Astrocyte (in vitro differentiated cells and primary cell): ENCODE data around the gene OR2A12. TPM values are rescaled to one million over a fixed set of nuclear protein-coding genes. Genes with fewer than 3 reads are reported as not detected.

Experiments used
- DNase-seq: peaks from one replicate; pipeline ENCODE4 v3.0.0-alpha.2; 2010; ENCODE audit warnings: low read depth
- FAIRE-seq: peaks from 2 replicates; lab custom pipeline; 2011; peaks lifted over from hg19 to GRCh38; lab: Jason Lieb, UNC
- H2AFZ ChIP-seq: 2 replicates; pipeline ENCODE4 v1.6.0; 2012; ENCODE audit warnings: low read depth, low read length, inconsistent platforms
- H3K27ac ChIP-seq: 2 replicates; pipeline ENCODE4 v1.5.1; 2011; ENCODE audit warnings: low read depth, low read length, inconsistent platforms
- H3K27me3 ChIP-seq: 2 replicates; pipeline ENCODE4 v1.6.0; 2011; ENCODE audit warnings: low read length, inconsistent platforms; ENCODE audit not compliant: insufficient read depth
- H3K36me3 ChIP-seq: 2 replicates; pipeline ENCODE4 v1.5.1; 2011; ENCODE audit warnings: low read length, inconsistent platforms; ENCODE audit not compliant: insufficient read depth
- H3K4me1 ChIP-seq: 2 replicates; pipeline ENCODE4 v1.5.1; 2011; ENCODE audit warnings: low read length, inconsistent platforms; ENCODE audit not compliant: insufficient read depth
- H3K4me2 ChIP-seq: 2 replicates; pipeline ENCODE4 v1.6.0; 2012; ENCODE audit warnings: low read length, inconsistent platforms
- H3K4me3 ChIP-seq: 2 replicates; pipeline ENCODE4 v1.5.1; 2011; ENCODE audit warnings: low read depth, mild to moderate bottlenecking, low read length, inconsistent platforms; ENCODE audit not compliant: insufficient read depth
- H3K79me2 ChIP-seq: 2 replicates; pipeline ENCODE4 v1.6.0; 2012; ENCODE audit warnings: mild to moderate bottlenecking, low read length, inconsistent platforms; ENCODE audit not compliant: insufficient read depth
- H3K9ac ChIP-seq: 2 replicates; pipeline ENCODE4 v1.6.0; 2012; ENCODE audit warnings: mild to moderate bottlenecking, low read length, inconsistent platforms
- H3K9me3 ChIP-seq: 2 replicates; pipeline ENCODE4 v1.5.1; 2012; ENCODE audit warnings: low read depth, mild to moderate bottlenecking, low read length, inconsistent platforms; ENCODE audit not compliant: insufficient read depth
- H4K20me1 ChIP-seq: 2 replicates; pipeline ENCODE4 v1.6.0; 2012; ENCODE audit warnings: low read length, inconsistent platforms; ENCODE audit not compliant: insufficient read depth
- H3K27ac Mint-ChIP-seq: one replicate; pipeline ENCODE4 v1.8.0; 2021; ENCODE audit warnings: mild to moderate bottlenecking, mixed read lengths; ENCODE audit not compliant: unreplicated experiment
- H3K27me3 Mint-ChIP-seq: one replicate; pipeline ENCODE4 v1.8.0; 2021; ENCODE audit warnings: low read depth, mixed read lengths; ENCODE audit not compliant: unreplicated experiment
- H3K36me3 Mint-ChIP-seq: one replicate; pipeline ENCODE4 v1.8.0; 2021; ENCODE audit warnings: low read depth, mixed read lengths; ENCODE audit not compliant: unreplicated experiment
- H3K4me1 Mint-ChIP-seq: one replicate; pipeline ENCODE4 v1.8.0; 2021; ENCODE audit warnings: low read depth, mixed read lengths; ENCODE audit not compliant: unreplicated experiment
- H3K4me3 Mint-ChIP-seq: one replicate; pipeline ENCODE4 v1.8.0; 2021; ENCODE audit warnings: mild to moderate bottlenecking, moderate library complexity, mixed read lengths; ENCODE audit not compliant: unreplicated experiment
- H3K9me3 Mint-ChIP-seq: one replicate; pipeline ENCODE4 v1.8.0; 2021; ENCODE audit warnings: mild to moderate bottlenecking, mixed read lengths; ENCODE audit not compliant: unreplicated experiment
- EZH2 ChIP-seq: IDR thresholded peaks from 2 replicates; pipeline ENCODE4 v1.6.1; 2012; ENCODE audit warnings: mild to moderate bottlenecking, low read length, inconsistent platforms; ENCODE audit not compliant: insufficient read depth
- total RNA-seq: library from RNA; stranded (reverse); gene quantifications from 2 replicates; pipeline ENCODE4 v1.2.1, GENCODE V29; 2021
- TF ChIP-seq, protein P1 (sequence below): IDR thresholded peaks from 2 replicates; pipeline ENCODE4 v1.5.1; 2011; ENCODE audit warnings: low read depth, mild to moderate bottlenecking, inconsistent platforms, low read length, moderate library complexity; ENCODE audit not compliant: insufficient read depth

Gene OR2A12
- total RNA-seq, 1 donor from 2014 or later: not detected

DNA sequence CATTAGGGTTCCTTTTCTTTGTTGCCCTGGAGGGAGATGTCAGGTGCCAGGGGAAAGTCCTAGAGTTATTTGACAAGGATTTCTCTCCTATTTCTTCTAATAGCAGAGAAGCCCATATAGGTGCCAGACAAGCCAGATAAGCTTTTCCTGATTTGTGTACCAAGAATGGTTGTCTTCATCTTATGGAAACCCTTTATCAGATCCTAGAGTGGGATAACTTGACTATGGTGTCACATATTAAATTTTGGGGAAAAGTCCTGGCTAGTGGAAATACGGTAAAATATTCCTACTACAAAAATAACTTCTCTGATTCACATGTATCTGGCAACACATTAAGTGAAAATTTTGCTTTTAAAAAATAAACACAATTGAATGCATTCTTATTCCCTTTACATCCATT lies 1.2 kb downstream of the OR2A12 start:
- no peak for FAIRE-seq
- no peak overlapping the region for H3K4me3 Mint-ChIP-seq

DNA sequence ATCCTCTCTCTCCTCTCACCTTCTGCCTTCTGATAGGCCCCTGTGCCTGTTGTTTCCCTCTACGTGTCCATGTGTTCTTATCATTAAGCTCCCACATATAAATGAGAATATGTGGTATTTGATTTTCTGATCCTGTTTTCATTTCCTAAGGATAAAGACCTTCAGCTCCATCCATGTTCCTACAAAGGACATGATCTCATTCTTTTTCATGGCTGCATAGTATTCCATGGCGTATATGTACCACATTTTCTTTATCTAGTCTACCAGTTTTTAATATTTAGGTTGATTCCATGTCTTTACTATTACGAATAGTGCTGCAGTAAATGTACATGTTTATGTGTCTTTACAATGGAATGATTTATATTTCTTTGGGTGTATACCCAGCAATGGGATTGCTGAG lies 4.6 kb downstream of the OR2A12 start:
- peaks cover 5% of the 10 kb centered on the region for H3K27me3 Mint-ChIP-seq
- no peak overlapping the region for H3K27ac Mint-ChIP-seq
- no peaks in the 10 kb centered on the region for H3K36me3 Mint-ChIP-seq
- H3K4me1 Mint-ChIP-seq: no peaks in the 10 kb centered on the region
- Histone ChIP-seq H3K4me3 (no peak overlapping the region), H3K4me1 (no peaks in the 10 kb centered on the region), H3K27me3 (no peaks in the 10 kb centered on the region), H2AFZ (no peak overlapping the region), H3K9ac (no peak overlapping the region), H3K9me3 (no peaks in the 10 kb centered on the region), H3K27ac (no peak overlapping the region), H3K79me2 (no peaks in the 10 kb centered on the region), H4K20me1 (no peaks in the 10 kb centered on the region), H3K4me2 (no peak overlapping the region), H3K36me3 (no peaks in the 10 kb centered on the region)
- FAIRE-seq (no peak), DNase-seq (no peak)
- TF ChIP-seq, protein P1, sequence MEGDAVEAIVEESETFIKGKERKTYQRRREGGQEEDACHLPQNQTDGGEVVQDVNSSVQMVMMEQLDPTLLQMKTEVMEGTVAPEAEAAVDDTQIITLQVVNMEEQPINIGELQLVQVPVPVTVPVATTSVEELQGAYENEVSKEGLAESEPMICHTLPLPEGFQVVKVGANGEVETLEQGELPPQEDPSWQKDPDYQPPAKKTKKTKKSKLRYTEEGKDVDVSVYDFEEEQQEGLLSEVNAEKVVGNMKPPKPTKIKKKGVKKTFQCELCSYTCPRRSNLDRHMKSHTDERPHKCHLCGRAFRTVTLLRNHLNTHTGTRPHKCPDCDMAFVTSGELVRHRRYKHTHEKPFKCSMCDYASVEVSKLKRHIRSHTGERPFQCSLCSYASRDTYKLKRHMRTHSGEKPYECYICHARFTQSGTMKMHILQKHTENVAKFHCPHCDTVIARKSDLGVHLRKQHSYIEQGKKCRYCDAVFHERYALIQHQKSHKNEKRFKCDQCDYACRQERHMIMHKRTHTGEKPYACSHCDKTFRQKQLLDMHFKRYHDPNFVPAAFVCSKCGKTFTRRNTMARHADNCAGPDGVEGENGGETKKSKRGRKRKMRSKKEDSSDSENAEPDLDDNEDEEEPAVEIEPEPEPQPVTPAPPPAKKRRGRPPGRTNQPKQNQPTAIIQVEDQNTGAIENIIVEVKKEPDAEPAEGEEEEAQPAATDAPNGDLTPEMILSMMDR: no peak
- no peak for TF ChIP-seq EZH2
- no peak overlapping the region for H3K4me3 Mint-ChIP-seq
- no peaks in the 10 kb centered on the region for H3K9me3 Mint-ChIP-seq

More for the DNA sequence above, 1.2 kb downstream of the OR2A12 start:
- Mint-ChIP-seq H3K36me3 (no peaks in the 10 kb centered on the region), H3K4me1 (no peaks in the 10 kb centered on the region), H3K27me3 (peaks cover 5% of the 10 kb centered on the region), H3K27ac (no peak overlapping the region), H3K9me3 (no peaks in the 10 kb centered on the region)
- H2AFZ ChIP-seq: no peak overlapping the region
- DNase-seq: no peak
- TF ChIP-seq, protein P1: no peak
- TF ChIP-seq EZH2: no peak
- no peaks in the 10 kb centered on the region for H3K4me1 ChIP-seq
- H3K27ac ChIP-seq: no peak overlapping the region
- H3K27me3 ChIP-seq: no peaks in the 10 kb centered on the region
- H3K9me3 ChIP-seq: no peaks in the 10 kb centered on the region
- H3K4me2 ChIP-seq: no peak overlapping the region
- H3K9ac ChIP-seq: no peak overlapping the region
- no peak overlapping the region for H3K4me3 ChIP-seq
- no peaks in the 10 kb centered on the region for H3K36me3 ChIP-seq
- H4K20me1 ChIP-seq: no peaks in the 10 kb centered on the region
- H3K79me2 ChIP-seq: no peaks in the 10 kb centered on the region

DNA sequence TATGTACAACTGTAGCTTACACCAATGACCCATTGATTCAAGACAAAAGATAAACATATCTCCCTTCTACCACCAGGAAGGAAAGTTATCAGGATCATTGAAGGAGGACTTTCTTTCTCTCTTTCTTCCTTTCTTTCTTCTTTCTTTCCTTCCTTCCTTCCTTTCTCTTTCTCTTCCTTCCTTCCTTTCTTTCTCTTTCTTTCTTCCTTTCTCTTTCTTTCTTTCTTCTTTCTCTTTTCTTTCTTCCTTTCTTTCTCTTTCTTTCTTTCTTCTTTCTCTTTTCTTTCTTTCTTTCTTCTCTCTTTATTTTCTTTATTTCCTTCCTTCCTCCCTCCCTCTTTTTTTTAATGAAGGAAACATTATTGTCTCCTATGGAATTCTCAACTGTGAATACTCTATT lies 12.7 kb downstream of the OR2A12 start:
- Mint-ChIP-seq H3K4me3 (no peak overlapping the region), H3K9me3 (no peaks in the 10 kb centered on the region)
- no peak for DNase-seq

More for the DNA sequence above, 12.7 kb downstream of the OR2A12 start:
- Histone ChIP-seq H3K4me3 (no peak overlapping the region), H3K79me2 (no peaks in the 10 kb centered on the region), H3K4me2 (no peak overlapping the region), H3K4me1 (no peaks in the 10 kb centered on the region), H3K27me3 (no peaks in the 10 kb centered on the region), H3K27ac (no peak overlapping the region), H3K36me3 (no peaks in the 10 kb centered on the region), H3K9me3 (no peaks in the 10 kb centered on the region), H2AFZ (no peak overlapping the region), H4K20me1 (no peaks in the 10 kb centered on the region), H3K9ac (no peak overlapping the region)
- Mint-ChIP-seq H3K27me3 (no peaks in the 10 kb centered on the region), H3K36me3 (no peaks in the 10 kb centered on the region), H3K4me1 (no peaks in the 10 kb centered on the region), H3K27ac (no peak overlapping the region)
- no peak for FAIRE-seq
- no peak for TF ChIP-seq EZH2
- TF ChIP-seq, protein P1: no peak
